H1 (cell line): ENCODE measurements around the gene VAX1. TPM values are rescaled to one million over a fixed set of nuclear protein-coding genes. Genes with fewer than 3 reads are reported as not detected.
A peak's percentile ranks its signal among the peaks of the same experiment; 100 is the strongest.

Experiments used
- SIRT6 ChIP-seq: IDR thresholded peaks from one replicate; pipeline ENCODE4 v1.7.1; 2012; ENCODE audit warnings: low read length, inconsistent platforms
- SUZ12 ChIP-seq: fragments of 200-600 bp; sonication (generic); IDR thresholded peaks from 2 replicates; pipeline ENCODE4 v1.6.1; 2012; ENCODE audit warnings: mild to moderate bottlenecking, inconsistent platforms, low read length, moderate library complexity, mixed read lengths
- ZNF274 ChIP-seq: IDR thresholded peaks from 2 replicates; pipeline ENCODE4 v1.7.0; 2012; ENCODE audit warnings: low read length, borderline replicate concordance; ENCODE audit errors: extremely low read depth
- polyA plus RNA-seq, 7 experiments: library from polyadenylated mRNA; depleted of rRNA in 3 of 7; stranded (reverse) in 5 of 7; unstranded in 2 of 7; fragments of >200 nt in 5 of 7; fragments of 200-250 nt in 2 of 7; gene quantifications; 1 replicate in 5 of 7; 2 replicates in 1 of 7; 4 replicates in 1 of 7; pipeline versions ENCODE4 v1.2.1 to v1.2.3, GENCODE V29; 2011 to 2013; ENCODE audit warnings: missing spikeins in 2 of 7, mixed read lengths in 2 of 7
- total RNA-seq: library from RNA; stranded (reverse); fragmentation: NEBNext Ultra II Directional; extraction: Animal tissue kit (Norgen Biotek cat#: 25700); gene quantifications from 2 replicates; pipeline ENCODE4 v1.2.1, GENCODE V29; 2021

Gene VAX1
- total and polyA plus RNA-seq, 2 of the 8 experiments (the other 6 are each of a cell fraction or from before 2014, with no cell fraction given) = not detected

- TF ChIP-seq ZNF274 (no peak), SUZ12 (peak; percentile 96), SIRT6 (no peak)
Measured at GRCh38 chr10:117134306-117135025, 3.6 kb downstream of the VAX1 start (continued).
